NAMALWA (cell line): ENCODE results near the gene NRAS.
"Not testable (repeated sequence)": the region's sequence is repeated elsewhere in the genome, so short reads cannot be mapped to it uniquely, and the experiment has no call there.

ENCODE experiments used
- DNase-seq: peaks from one replicate; pipeline ENCODE4 v3.0.0-alpha.2; 2015; ENCODE audit warnings: low spot score

The NRAS gene

GRCh38 chr1:114716304-114717170, at the start of gene NRAS:
Gene NRAS, minus strand, starts transcription at chr1:114716771. Its CDS starts 611 bp downstream, at chr1:114716160.
- DNase-seq, result peak; percentile 95

- peak; percentile 49 for DNase-seq
Observed at GRCh38 chr1:114764689-114765088, 48.1 kb upstream of the NRAS start.

DNA sequence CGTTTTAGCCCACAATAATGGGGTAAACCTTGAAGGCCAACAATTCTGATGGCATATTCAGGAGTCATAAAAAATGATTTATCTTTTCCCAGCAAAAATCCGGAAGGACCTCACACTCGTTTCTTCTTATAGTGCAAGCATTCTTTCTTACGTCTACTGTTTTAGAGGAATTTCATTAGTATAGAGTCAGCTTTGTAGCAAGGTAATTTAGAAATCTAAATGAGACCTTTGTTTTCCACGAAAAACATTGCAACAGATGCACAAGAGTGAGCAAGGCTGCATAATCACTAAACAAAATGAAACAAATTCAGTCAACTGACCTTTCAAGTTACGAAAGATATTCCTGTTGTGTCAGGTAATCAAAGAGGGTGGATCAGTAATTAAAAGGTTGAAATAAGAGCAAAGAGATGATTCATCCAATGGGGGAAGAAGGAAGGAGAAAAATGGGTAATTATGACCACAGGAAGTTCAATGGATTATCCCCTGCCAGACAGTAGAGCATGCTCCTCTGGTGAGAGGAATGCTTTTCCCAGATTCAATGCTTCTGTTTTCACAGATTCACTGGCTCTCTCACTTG, 41.8 kb upstream of the NRAS start:
- DNase-seq, result no peak

- DNase-seq, result peak; percentile 99
Observed at GRCh38 chr1:114757455-114758255, 41.1 kb upstream of the NRAS start, which contains the start of gene CSDE1. Gene CSDE1, minus strand, starts transcription at chr1:114757984. Its CDS starts 18,094 bp downstream, at chr1:114739890.

DNA sequence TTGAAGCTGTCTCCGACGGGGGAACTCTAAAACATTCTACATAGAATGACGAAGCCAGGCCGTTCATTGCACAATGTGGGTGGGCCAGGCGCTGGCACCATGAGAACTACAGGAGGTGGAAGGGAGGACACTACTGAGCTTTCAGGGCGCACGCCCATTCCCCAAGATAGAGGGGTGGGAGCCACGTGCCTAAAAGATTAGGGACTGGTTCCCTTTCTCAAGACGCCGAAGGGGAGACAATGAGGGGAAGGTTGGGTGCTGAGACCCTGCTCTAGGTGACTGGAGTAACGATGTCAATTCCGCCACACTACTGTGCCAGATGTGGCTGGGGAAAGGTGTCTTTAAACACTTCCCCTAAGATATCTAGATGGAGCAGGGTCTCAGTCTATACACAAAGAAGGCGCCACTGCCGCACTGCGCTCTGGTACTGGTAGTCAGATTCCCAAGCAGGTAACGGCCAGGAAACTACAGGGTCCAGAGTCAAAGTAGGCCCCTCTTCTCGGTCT, 40.4 kb upstream of the NRAS start:
- DNase-seq, result peak; percentile 70

DNA sequence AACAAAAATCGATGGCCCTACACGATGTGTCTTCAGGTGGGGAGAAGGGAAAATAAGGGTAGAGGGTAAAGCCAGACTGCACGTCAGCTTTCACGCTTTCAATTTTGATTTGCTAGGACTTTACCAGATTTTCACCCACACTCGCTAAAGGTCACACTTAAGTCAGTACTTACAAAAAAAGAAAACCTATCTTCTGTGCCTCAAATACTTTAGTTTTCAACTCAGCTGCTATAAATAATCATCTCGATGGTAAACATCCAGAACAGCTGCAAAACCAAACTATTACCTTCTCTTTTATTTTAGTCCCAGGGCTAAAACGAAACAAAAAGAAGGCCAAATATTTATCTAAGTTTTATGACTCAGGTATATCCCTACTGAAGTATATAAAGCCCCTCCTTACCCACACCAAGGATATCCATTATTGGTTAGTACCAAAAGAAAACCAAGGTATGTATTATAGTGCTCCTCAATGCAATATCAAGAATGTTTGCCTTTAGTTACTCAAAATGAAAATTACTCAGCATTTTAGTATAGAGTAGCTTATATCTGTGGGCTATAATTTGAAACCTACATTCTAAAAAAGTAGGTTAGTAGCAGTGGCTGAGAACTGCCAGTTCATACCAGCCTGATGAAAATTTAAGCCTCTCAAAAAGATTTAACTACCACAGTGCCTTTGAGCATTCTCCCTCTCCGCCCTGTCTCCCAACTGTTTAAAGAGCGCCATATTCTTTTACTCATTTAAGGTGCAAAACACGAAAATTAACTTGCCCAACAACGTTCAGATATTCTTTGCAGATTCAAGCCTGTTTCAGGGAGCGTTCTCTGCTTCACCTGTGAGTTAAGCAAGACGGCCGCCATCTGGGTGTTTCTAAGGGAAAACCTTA, 39.7 kb upstream of the NRAS start:
- peak; percentile 60 for DNase-seq

DNA sequence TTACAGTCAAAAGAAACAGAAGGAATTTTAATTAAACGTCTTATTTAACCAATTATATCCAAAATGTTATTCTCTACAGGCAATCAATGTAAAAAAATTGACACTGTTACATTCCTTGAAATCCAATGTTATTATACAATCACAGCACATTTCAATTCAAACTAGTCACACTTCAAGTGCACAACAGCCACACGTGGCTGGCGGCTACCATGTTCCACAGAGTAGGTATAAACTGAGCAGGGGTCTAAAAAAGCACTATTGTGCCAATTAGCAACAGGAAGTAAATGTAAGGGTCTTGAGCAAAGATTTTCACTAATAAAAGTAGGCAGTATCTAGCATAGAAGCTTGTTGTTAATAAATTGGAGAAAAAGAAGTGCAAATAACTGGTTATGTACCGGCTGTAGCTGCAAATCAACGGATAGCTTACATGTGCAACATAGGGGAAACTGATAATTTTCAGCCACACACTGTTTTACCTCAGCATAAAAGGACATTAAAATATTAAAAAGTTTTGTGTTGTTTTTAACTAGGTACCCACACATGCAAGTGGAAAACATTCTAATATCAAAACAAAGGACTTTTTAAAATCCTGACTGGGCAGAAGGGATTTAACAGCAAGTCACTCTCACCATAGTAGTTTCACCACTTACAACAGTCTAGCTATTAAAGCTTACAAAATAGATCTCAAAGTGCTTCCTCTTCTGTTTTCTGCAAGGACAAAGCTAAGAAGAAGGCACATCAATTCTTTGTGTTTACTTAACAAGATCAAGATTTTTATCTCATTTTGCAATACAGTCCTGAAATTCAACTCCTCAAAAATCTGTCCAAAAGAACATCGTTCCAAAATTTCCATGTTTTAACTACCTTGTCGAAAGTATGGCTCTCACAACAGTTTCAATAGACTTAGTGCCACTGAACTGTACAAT, 38.7 kb upstream of the NRAS start:
- peak; percentile 35 for DNase-seq

- DNase-seq, result not testable (repeated sequence)
Observed at GRCh38 chr1:114753702-114754101, 37.1 kb upstream of the NRAS start.

DNA sequence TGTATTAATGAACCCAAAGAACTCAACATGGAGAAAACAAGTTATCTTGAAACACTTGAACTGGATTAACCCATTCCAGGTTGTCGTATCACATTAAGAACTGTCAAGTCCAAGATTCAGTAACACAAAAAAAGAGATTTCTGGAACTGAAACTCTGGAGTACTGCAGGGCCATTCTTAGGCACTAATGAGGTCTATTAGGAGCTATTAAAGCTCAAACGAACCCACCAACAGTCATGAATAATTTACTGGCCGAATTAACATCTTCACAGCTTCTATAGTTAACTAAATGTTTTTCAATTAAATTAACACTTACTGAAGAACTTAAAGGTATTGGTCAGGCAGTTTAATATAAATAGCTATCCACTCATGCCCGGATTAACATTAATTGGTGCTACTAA, 36.6 kb upstream of the NRAS start:
- DNase-seq, result no peak

DNA sequence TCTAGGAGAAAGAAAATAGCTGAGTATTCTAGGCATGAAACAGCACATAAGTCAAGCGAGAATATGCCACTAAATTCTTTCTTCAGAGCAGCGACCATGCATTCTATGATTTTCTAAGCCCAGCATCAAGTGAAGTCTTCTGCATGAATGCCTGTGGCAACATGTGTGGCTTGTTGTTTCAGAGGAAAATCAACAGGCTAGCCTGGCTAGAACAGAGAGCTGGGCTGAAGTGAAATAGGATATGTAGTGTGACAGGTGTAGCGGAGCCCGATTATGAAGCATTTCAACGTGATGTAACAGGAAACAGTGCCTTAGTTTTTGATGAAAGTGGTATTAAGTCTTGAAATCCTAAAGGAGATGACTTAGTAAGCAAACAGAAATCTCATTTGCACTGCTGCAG, 34.2 kb upstream of the NRAS start:
- DNase-seq, result no peak

- DNase-seq, result no peak
Observed at GRCh38 chr1:114749835-114750234, 33.3 kb upstream of the NRAS start.

DNA sequence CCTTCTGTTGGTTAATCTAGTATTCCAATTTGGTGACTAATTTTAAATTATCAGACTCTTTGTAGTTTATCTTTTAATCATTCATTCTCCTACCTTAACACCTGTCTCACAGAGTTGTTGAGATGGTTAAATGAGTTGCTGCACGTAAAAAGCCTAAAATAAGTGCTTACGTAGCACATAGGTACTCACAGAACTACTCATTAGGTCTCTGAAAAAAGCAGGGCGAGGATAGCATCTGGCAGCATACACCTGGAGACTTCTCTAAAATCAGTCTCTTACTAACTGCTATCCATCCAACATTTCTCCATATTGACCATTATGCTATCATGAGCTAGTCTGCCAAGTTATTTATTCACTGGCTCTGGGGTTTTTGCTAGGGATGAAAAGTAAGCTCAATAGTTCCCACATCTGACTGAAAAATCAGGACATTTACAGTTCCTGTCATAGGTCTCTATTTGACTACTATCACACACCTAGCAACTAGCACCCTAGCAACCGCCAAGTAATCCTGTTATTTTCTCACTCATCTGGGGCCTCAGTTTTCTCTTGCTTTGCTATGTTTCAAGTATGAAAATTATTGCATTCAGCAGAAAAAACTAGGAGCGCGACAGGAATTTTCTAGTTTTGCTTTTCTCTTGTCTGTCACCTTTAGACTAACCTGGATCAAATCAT, 30.0 kb upstream of the NRAS start:
- no peak for DNase-seq

GRCh38 chr1:114745291-114745690, 28.7 kb upstream of the NRAS start:
- DNase-seq, result no peak

GRCh38 chr1:114741963-114742746, 25.6 kb upstream of the NRAS start:
- no peak for DNase-seq

- no peak for DNase-seq
Observed at GRCh38 chr1:114740331-114740730, 23.8 kb upstream of the NRAS start.

GRCh38 chr1:114737314-114737849, 20.8 kb upstream of the NRAS start:
- DNase-seq, result no peak

GRCh38 chr1:114735479-114735878, 18.9 kb upstream of the NRAS start:
- DNase-seq, result no peak

DNA sequence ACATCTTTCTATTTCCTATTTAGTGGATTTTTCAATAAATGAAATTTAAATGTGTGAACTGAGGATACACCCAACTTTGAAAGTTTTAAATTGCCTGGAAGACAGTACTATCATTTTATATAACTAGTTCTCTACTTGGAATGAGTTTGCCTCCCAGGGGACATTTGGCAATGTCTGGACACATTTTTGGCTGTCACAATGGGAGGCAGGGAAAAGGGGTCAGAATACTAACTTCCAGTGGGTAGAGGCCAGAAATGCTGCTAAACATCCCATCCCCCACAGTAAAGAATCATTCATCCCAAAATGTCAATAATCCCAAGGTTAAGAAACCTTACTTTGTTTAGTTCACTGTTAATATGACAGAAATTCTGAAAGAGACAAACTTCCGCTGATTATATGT, 13.2 kb upstream of the NRAS start:
- DNase-seq, result no peak

GRCh38 chr1:114728553-114728952, 12.0 kb upstream of the NRAS start:
- no peak for DNase-seq
